ENCODE results near the gene RPL22. TPM values are rescaled to one million over a fixed set of nuclear protein-coding genes. Genes with fewer than 3 reads are reported as not detected.
A peak's percentile ranks its signal among the peaks of the same experiment; 100 is the strongest.

RPL22 gene
- total and polyA plus RNA-seq, 2 of the 8 experiments (the other 6 are each of a cell fraction or from before 2014, with no cell fraction given), result 133 to 521 TPM

DNA sequence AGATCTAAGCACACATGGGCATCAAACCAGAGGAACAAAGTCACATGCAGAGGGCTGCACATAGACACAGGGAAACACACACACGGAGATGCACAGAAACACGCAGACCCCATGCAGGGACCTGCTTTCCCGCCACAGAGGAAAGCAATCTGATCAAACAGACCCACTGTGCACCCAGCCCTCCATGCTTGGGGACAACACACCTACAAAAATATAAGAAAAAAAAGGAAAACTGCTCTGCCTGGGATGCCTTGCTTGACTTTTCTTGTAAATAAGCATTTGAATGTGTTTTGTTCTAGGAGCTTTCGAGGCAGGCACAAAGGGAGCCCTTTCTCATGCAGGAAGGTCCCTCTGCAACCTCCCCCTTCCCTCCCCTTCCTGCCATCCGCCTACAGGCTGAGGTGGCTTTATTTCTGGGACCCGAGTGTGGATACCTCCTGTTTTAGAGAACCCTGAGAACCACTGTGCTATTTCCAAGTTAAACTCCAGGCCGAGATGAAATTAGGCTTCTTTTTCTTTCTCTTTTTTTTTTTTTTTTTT is 39.9 kb upstream of the RPL22 start (continued):
- no peak for TF ChIP-seq CEBPB (IDR thresholded peaks at IDR 0.05; ENCODE audit: low read depth, low read length)
- TF ChIP-seq NANOG (IDR thresholded peaks at IDR 0.05; ENCODE audit: insufficient read depth, low read depth, low read length, poor library complexity, severe bottlenecking), result no peak
- no peak for TF ChIP-seq GABPA (IDR thresholded peaks at IDR 0.05; ENCODE audit: borderline replicate concordance, insufficient read depth, low read length)
- TF ChIP-seq SUZ12 (IDR thresholded peaks at IDR 0.05; ENCODE audit: low read length), result no peak
- TF ChIP-seq, protein P1, sequence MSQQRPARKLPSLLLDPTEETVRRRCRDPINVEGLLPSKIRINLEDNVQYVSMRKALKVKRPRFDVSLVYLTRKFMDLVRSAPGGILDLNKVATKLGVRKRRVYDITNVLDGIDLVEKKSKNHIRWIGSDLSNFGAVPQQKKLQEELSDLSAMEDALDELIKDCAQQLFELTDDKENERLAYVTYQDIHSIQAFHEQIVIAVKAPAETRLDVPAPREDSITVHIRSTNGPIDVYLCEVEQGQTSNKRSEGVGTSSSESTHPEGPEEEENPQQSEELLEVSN (IDR thresholded peaks at IDR 0.05), result peak; percentile 11; the same call in 1 of the 2 replicates
- TF ChIP-seq CTBP2 (IDR thresholded peaks at IDR 0.05; ENCODE audit: borderline replicate concordance, insufficient read depth, insufficient read length, low read length), result no peak
- TF ChIP-seq RAD21 (IDR thresholded peaks at IDR 0.05 in 1 of 2, conservative IDR thresholded peaks at IDR 0.05 in 1 of 2; ENCODE audit: low read depth in 2 of 2, low read length in 2 of 2), result no peak
- TF ChIP-seq SIRT6 (IDR thresholded peaks at IDR 0.05; ENCODE audit: low read length), result no peak
- TF ChIP-seq POLR2AphosphoS5 (IDR thresholded peaks at IDR 0.05; ENCODE audit: low read depth, low read length), result 0 out of 2 replicates have a peak, but pooled peaks have one; percentile 26
